KMS-11 (cell line): ENCODE measurements around the gene DHFR2.

ENCODE experiments used
- H2AFZ ChIP-seq: fragments of 200-600 bp; sonication (generic); 2 replicates; pipeline ENCODE4 v1.6.1; 2016; ENCODE audit warnings: antibody characterized with exemption, mixed run types, low read depth
- H3K27ac ChIP-seq: fragments of 200-600 bp; sonication (generic); 2 replicates; pipeline ENCODE4 v1.6.1; 2016; ENCODE audit warnings: mild to moderate bottlenecking, mixed run types
- H3K27me3 ChIP-seq: fragments of 200-600 bp; sonication (generic); 2 replicates; pipeline ENCODE4 v1.6.1; 2017; ENCODE audit warnings: mild to moderate bottlenecking, low read depth, mixed run types, moderate library complexity; ENCODE audit not compliant: insufficient read depth
- H3K36me3 ChIP-seq: fragments of 200-600 bp; sonication (generic); 2 replicates; pipeline ENCODE4 v1.6.1; 2017; ENCODE audit warnings: mild to moderate bottlenecking, mixed run types; ENCODE audit not compliant: insufficient read depth
- H3K4me1 ChIP-seq: fragments of 200-600 bp; sonication (generic); 2 replicates; pipeline ENCODE4 v1.6.1; 2016; ENCODE audit warnings: mild to moderate bottlenecking, low read depth, mixed run types; ENCODE audit not compliant: poor library complexity, severe bottlenecking
- H3K4me2 ChIP-seq: fragments of 200-600 bp; sonication (generic); 2 replicates; pipeline ENCODE4 v1.7.0; 2016; ENCODE audit warnings: mild to moderate bottlenecking, mixed run types
- H3K4me3 ChIP-seq: fragments of 200-600 bp; sonication (generic); IDR thresholded peaks from 2 replicates; pipeline ENCODE4 v1.6.1; 2017; ENCODE audit warnings: low read depth, low read length, mixed read lengths; ENCODE audit not compliant: insufficient read depth
- H3K79me2 ChIP-seq: fragments of 200-600 bp; sonication (generic); 2 replicates; pipeline ENCODE4 v1.6.1; 2016; ENCODE audit warnings: low read depth, mixed run types; ENCODE audit not compliant: insufficient read depth
- H3K9ac ChIP-seq: fragments of 200-600 bp; sonication (generic); 2 replicates; pipeline ENCODE4 v1.6.1; 2016; ENCODE audit warnings: mild to moderate bottlenecking, mixed run types
- H4K20me1 ChIP-seq: fragments of 200-600 bp; sonication (generic); 2 replicates; pipeline ENCODE4 v1.6.1; 2016; ENCODE audit warnings: mild to moderate bottlenecking, mixed run types; ENCODE audit not compliant: insufficient read depth
- TF ChIP-seq, protein P1 (sequence below): fragments of 200-600 bp; sonication (generic); conservative IDR thresholded peaks from 2 replicates; pipeline ENCODE4 v1.6.1; 2017; ENCODE audit warnings: low read depth, mild to moderate bottlenecking, antibody characterized with exemption, low read length, moderate library complexity, mixed read lengths

The DHFR2 gene

DNA sequence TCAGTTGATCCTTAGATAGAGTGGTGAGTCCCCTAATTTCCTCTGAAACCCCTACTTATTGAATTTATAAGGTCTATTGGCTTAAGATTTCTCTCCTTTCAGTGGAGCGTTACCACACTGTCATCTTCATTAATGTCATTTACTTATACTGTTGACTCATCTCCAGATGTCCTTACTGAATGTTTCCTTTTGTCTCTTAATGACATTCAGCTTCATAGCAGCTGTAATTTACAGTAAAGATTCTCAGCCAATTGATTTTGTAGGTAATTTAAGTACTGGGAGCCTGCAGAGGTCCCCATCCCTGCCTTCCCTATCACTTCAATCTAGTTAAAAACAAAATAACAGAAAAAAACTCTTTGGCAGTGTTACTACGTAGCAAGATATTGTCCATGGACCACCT is 53.1 kb downstream of the DHFR2 start:
- Histone ChIP-seq H3K9ac (no peak overlapping the region), H2AFZ (no peak overlapping the region), H3K4me2 (no peak overlapping the region), H3K36me3 (no peaks in the 10 kb centered on the region), H3K27me3 (no peaks in the 10 kb centered on the region), H3K4me1 (peaks cover 2% of the 10 kb centered on the region), H3K4me3 (no peak overlapping the region), H3K27ac (no peak overlapping the region), H3K79me2 (no peaks in the 10 kb centered on the region), H4K20me1 (no peaks in the 10 kb centered on the region)
- TF ChIP-seq, protein P1, sequence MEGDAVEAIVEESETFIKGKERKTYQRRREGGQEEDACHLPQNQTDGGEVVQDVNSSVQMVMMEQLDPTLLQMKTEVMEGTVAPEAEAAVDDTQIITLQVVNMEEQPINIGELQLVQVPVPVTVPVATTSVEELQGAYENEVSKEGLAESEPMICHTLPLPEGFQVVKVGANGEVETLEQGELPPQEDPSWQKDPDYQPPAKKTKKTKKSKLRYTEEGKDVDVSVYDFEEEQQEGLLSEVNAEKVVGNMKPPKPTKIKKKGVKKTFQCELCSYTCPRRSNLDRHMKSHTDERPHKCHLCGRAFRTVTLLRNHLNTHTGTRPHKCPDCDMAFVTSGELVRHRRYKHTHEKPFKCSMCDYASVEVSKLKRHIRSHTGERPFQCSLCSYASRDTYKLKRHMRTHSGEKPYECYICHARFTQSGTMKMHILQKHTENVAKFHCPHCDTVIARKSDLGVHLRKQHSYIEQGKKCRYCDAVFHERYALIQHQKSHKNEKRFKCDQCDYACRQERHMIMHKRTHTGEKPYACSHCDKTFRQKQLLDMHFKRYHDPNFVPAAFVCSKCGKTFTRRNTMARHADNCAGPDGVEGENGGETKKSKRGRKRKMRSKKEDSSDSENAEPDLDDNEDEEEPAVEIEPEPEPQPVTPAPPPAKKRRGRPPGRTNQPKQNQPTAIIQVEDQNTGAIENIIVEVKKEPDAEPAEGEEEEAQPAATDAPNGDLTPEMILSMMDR = no peak

DNA sequence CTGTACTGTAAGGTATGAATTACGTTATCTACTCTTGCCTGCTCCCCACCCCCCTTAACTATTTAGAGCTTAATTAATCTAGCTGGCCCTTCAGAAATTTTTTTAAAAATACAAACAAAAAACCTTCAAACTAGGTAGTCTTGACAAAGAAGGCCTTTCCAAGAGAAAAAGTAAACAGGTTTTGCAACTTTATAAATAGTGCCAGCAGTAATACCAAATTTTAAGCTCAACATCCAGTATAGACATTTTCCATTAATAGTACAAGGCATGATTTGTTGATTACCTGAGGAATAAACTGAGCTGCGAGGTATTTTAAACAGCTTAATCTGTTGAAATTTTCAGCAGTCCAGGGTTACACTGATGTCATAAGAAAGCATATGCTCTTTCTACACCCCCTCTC is 54.5 kb downstream of the DHFR2 start:
- no peak overlapping the region for H3K27ac ChIP-seq
- no peak overlapping the region for H2AFZ ChIP-seq
- no peaks in the 10 kb centered on the region for H3K36me3 ChIP-seq
- H4K20me1 ChIP-seq = no peaks in the 10 kb centered on the region
- no peak overlapping the region for H3K9ac ChIP-seq
- TF ChIP-seq, protein P1 = no peak
- no peak overlapping the region for H3K4me2 ChIP-seq
- no peaks in the 10 kb centered on the region for H3K27me3 ChIP-seq
- peaks cover 7% of the 10 kb centered on the region for H3K4me1 ChIP-seq
- no peaks in the 10 kb centered on the region for H3K79me2 ChIP-seq
- no peak overlapping the region for H3K4me3 ChIP-seq
